Measurements from ENCODE around the gene CLDN3.
A peak's percentile ranks its signal among the peaks of the same experiment; 100 is the strongest.

Gene CLDN3, protein sequence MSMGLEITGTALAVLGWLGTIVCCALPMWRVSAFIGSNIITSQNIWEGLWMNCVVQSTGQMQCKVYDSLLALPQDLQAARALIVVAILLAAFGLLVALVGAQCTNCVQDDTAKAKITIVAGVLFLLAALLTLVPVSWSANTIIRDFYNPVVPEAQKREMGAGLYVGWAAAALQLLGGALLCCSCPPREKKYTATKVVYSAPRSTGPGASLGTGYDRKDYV

DNA sequence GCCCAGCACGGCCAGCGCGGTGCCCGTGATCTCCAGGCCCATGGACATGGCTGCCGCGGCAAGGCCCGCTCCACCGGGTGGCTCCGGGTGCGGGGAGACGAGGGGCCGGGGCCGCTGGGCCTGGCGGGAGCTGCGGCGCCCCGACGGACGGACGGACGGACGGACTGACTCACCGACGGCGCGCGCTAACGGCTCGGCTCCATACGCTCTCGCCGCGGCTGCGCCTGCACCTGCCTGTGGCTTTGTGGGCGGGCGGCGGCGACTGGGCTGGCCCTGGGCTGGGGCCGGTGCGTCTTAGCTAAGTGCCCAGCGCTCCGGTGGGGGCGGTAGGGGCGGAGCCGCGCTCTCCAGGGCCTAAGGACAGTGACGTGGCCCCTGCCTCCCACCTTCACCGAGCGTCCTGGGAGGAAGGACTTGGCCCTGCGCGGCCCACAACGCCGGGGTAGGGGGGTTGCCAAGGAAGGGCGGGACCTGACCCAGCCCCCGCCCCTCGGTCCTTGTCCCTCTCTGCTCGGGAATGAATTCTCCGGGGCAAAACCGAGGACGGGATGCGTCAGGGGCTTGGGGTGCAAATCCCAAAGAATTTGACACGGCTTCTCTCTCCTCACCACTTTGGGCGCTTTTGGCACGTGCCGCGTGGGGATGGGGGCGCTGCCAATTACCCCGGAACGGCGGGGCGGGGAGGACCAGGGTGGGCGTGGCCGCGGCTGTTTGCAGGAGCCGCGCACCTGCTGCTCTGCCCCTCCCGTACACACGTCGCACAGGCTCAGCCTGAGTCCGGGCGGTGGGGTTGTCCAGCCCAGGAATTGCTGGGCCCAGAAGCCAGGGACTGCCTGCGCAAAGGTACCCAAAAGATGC is at the start of gene CLDN3:
TSS of gene CLDN3 (minus strand) at position 269 of the 858 bp plus-strand sequence. CDS start at position 48, 221 bp downstream.
- H3K36me3 Mint-ChIP-seq (ENCODE audit: low read depth) = no peaks in the 10 kb centered on the region
- TF ChIP-seq, protein P1, sequence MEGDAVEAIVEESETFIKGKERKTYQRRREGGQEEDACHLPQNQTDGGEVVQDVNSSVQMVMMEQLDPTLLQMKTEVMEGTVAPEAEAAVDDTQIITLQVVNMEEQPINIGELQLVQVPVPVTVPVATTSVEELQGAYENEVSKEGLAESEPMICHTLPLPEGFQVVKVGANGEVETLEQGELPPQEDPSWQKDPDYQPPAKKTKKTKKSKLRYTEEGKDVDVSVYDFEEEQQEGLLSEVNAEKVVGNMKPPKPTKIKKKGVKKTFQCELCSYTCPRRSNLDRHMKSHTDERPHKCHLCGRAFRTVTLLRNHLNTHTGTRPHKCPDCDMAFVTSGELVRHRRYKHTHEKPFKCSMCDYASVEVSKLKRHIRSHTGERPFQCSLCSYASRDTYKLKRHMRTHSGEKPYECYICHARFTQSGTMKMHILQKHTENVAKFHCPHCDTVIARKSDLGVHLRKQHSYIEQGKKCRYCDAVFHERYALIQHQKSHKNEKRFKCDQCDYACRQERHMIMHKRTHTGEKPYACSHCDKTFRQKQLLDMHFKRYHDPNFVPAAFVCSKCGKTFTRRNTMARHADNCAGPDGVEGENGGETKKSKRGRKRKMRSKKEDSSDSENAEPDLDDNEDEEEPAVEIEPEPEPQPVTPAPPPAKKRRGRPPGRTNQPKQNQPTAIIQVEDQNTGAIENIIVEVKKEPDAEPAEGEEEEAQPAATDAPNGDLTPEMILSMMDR (IDR thresholded peaks at IDR 0.05; ENCODE audit: unreplicated experiment in 3 of 3) = no peak
- no peaks in the 10 kb centered on the region for H3K4me1 Mint-ChIP-seq
- peak within 1 kb of the TSS in 2 of 3 experiments; percentile 43 to 81 for H3K27ac Mint-ChIP-seq
- peak within 1 kb of the TSS; percentile 65 to 77 (median 73) for H3K4me3 Mint-ChIP-seq
- no peaks in the 10 kb centered on the region for H3K9me3 Mint-ChIP-seq
- peaks cover 64% of the 10 kb centered on the region for H3K27me3 Mint-ChIP-seq (ENCODE audit: low read depth)

DNA sequence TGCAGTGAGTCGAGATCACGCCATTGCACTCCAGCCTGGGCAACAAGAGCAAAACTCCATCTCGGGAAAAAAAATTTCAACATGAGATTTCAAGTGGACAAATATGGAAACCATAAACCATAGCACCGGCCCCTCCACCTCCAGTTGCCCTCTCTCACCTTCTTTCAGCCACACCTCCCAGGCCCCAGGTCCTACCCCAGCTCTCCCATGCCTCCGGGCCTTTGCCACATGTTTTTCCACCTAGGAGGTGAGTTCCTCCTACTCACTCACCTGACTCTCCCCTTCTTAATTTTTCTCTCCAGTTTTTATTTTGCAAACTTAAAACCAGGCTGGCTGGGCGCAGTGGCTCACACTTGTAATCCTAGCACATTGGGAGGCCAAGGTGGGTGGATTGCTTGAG is 47.1 kb upstream of the CLDN3 start:
- Mint-ChIP-seq H3K27me3 (ENCODE audit: low read depth) (peaks cover 11% of the 10 kb centered on the region), H3K4me1 (no peaks in the 10 kb centered on the region), H3K9me3 (peaks cover 4% of the 10 kb centered on the region), H3K4me3 (no peak overlapping the region), H3K27ac (no peak overlapping the region), H3K36me3 (ENCODE audit: low read depth) (no peaks in the 10 kb centered on the region)
- TF ChIP-seq, protein P1 (IDR thresholded peaks at IDR 0.05; ENCODE audit: unreplicated experiment in 3 of 3) = no peak

DNA sequence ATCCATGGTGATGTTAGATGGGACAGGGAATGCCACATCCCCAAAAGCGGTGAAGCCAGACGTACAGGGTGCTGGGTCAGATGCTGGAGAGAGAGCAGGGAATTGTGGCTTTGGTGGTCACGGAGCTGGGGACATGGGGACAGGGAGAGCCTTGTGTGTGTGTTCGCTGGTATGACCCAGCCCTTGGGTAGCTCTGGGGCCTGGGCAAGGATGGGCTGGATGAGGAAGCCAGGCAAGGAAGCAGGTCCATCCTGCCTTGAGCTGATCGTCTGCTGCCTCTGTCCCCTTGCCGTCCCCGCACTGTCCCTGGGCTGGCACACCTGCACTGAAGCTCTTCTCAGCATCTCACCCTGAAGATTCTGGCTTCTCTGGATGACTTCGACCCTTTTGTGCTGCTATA is 45.4 kb upstream of the CLDN3 start:
- H3K36me3 Mint-ChIP-seq (ENCODE audit: low read depth) = no peaks in the 10 kb centered on the region
- H3K27me3 Mint-ChIP-seq (ENCODE audit: low read depth) = peaks cover 14% of the 10 kb centered on the region
- peaks cover 4% of the 10 kb centered on the region for H3K9me3 Mint-ChIP-seq
- no peak overlapping the region for H3K4me3 Mint-ChIP-seq
- no peak overlapping the region for H3K27ac Mint-ChIP-seq
- TF ChIP-seq, protein P1 (IDR thresholded peaks at IDR 0.05; ENCODE audit: unreplicated experiment in 3 of 3) = no peak
- no peaks in the 10 kb centered on the region for H3K4me1 Mint-ChIP-seq

DNA sequence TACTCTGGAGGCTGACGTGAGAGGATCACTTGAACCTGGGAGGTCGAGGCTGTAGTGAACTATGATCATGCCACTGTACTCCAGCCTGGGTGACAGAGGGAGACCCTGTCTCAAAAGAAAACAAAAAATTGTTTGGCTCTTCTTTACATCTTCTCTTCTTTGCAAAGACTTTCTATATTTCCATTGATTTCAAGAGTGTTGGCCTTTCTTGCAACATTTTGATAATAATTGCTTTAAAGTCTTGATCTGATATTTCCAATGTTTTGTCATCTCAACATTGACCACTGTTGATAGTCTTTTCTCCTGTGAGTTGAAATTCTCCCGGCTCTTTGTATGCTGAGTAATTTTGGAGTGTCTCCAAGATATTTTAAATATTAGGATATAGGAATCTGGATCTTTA is 42.9 kb upstream of the CLDN3 start:
- no peak overlapping the region for H3K27ac Mint-ChIP-seq
- H3K36me3 Mint-ChIP-seq (ENCODE audit: low read depth) = no peaks in the 10 kb centered on the region
- H3K27me3 Mint-ChIP-seq (ENCODE audit: low read depth) = peaks cover 14% of the 10 kb centered on the region
- no peaks in the 10 kb centered on the region for H3K4me1 Mint-ChIP-seq
- no peak overlapping the region for H3K4me3 Mint-ChIP-seq
- peaks cover 4% of the 10 kb centered on the region for H3K9me3 Mint-ChIP-seq
- TF ChIP-seq, protein P1 (IDR thresholded peaks at IDR 0.05; ENCODE audit: unreplicated experiment in 3 of 3) = no peak

DNA sequence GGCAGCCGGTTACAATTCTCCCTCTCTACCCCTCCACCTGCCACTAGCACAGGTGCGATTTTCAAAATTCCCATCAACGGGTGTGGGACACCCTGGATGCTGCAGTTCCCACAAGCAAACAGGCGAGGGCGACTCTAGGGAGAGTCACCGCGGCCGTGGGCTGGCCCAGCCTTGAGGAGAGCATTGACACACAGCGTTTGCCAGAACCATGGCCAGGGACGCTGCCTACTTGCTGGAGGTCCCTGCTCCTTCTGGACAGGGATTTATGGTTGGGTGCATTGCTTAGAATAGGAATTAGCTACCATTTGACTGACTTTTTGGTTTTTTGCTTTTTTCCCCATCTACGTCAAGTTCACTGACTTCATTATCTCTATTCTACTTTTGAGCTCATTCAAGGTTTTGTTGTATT is 41.7 kb upstream of the CLDN3 start:
- Mint-ChIP-seq H3K27ac (no peak overlapping the region), H3K4me1 (no peaks in the 10 kb centered on the region), H3K9me3 (peaks cover 4% of the 10 kb centered on the region), H3K4me3 (no peak overlapping the region), H3K36me3 (ENCODE audit: low read depth) (no peaks in the 10 kb centered on the region), H3K27me3 (ENCODE audit: low read depth) (peaks cover 15% of the 10 kb centered on the region)
- TF ChIP-seq, protein P1 (IDR thresholded peaks at IDR 0.05; ENCODE audit: unreplicated experiment in 3 of 3) = peak; percentile 24 to 53 (median 32)

All from nephron (organoid).